Esophagus squamous epithelium (tissue), 5 donors: ENCODE results near the gene SMTN. TPM values are rescaled to one million over a fixed set of nuclear protein-coding genes. Genes with fewer than 3 reads are reported as not detected.
"Not testable (repeated sequence)": the region's sequence is repeated elsewhere in the genome, so short reads cannot be mapped to it uniquely, and the experiment has no call there.

Experiments
- DNase-seq: peaks from one replicate; lab custom pipeline; 2025; lab: John Stamatoyannopoulos, UW
- H3K27ac ChIP-seq, 4 donors: fragments of 200-600 bp; sonication (generic); one replicate each; pipeline ENCODE4 v1.5.1; 2016 to 2019; ENCODE audit warnings: mild to moderate bottlenecking in 1 of 4
- H3K27me3 ChIP-seq, 4 donors: fragments of 200-600 bp; sonication (generic); 1 replicate in 3 of 4; 2 replicates in 1 of 4; pipeline versions ENCODE4 v1.5.1 to v1.6.0; 2017 to 2021; ENCODE audit warnings: antibody characterized with exemption in 1 of 4
- H3K36me3 ChIP-seq, 3 donors: fragments of 200-600 bp; sonication (generic); one replicate each; pipeline ENCODE4 v1.5.1; 2016 to 2019
- H3K4me1 ChIP-seq, 3 donors: fragments of 200-600 bp; sonication (generic); one replicate each; pipeline ENCODE4 v1.5.1; 2017 to 2019
- H3K4me3 ChIP-seq, 4 donors: fragments of 200-600 bp; sonication (generic); 1 replicate in 3 of 4; 2 replicates in 1 of 4; pipeline ENCODE4 v1.5.1; 2016 to 2019; ENCODE audit warnings: mild to moderate bottlenecking in 2 of 4, moderate library complexity in 1 of 4
- H3K9me3 ChIP-seq, 3 donors: fragments of 200-600 bp; sonication (generic); one replicate each; pipeline ENCODE4 v1.5.1; 2016 to 2019
- CTCF ChIP-seq, 6 experiments: fragments of 450-650 bp in 4 of 6; fragments of 200-600 bp in 2 of 6; sonication (generic) in 2 of 6; IDR thresholded peaks; one replicate each; pipeline ENCODE4 v1.5.1; 2016 to 2019; ENCODE audit warnings: antibody characterized with exemption in 6 of 6, mild to moderate bottlenecking in 4 of 6, moderate library complexity in 4 of 6
- POLR2A ChIP-seq, 4 donors: fragments of 450-650 bp; IDR thresholded peaks; one replicate each; pipeline ENCODE4 v1.6.1; 2017; ENCODE audit warnings: antibody characterized with exemption in 4 of 4, mild to moderate bottlenecking in 4 of 4, moderate library complexity in 3 of 4
- WGBS, 2 donors: methylation state at CpG; one replicate each; pipeline ENCODE4 v1.1.5; 2018; 5-methylcytosine and 5-hydroxymethylcytosine counted together
- intact Hi-C: fragments of 100-400 bp; cut with DNase I; formaldehyde crosslinking; loops from one replicate; pipeline ENCODE4 v1.15.0; 2022
- total RNA-seq, 4 donors: library from RNA; depleted of rRNA; stranded (reverse); fragments of >200 nt; gene quantifications; one replicate each; pipeline ENCODE4 v1.1.0, GENCODE V29; 2016
- donor health status: DM: yes; HTN: yes; CAD: no.

SMTN gene
- total RNA-seq, 4 donors from 2014 or later: 28.2 to 158 (median 45.8) TPM

- Histone ChIP-seq H3K36me3 (peaks cover 44 to 100% (median 52%) of the 10 kb centered on the region in 3 donors), H3K4me1 (peaks cover 0 to 54% (median 4%) of the 10 kb centered on the region in 3 donors), H3K27ac (peak overlapping the region in 3 of 4 donors; percentile 63 to 96 (median 68)), H3K9me3 (no peaks in the 10 kb centered on the region), H3K4me3 (peak overlapping the region in 1 of 4 donors; percentile 9), H3K27me3 (no peaks in the 10 kb centered on the region)
- 87 to 88% methylated on average over 7 of the region's 7 CpGs for WGBS, 2 donors
- DNase-seq: no peak
- TF ChIP-seq CTCF (IDR thresholded peaks at IDR 0.05): no peak
- no peak for TF ChIP-seq POLR2A (IDR thresholded peaks at IDR 0.05)
- intact Hi-C loops: no loop called here
Observed at GRCh38 chr22:31094741-31095140, 13.6 kb downstream of the SMTN start.

- intact Hi-C loops: no loop called here
- Histone ChIP-seq H3K36me3 (peaks cover 37 to 100% (median 50%) of the 10 kb centered on the region in 3 donors), H3K9me3 (no peaks in the 10 kb centered on the region), H3K4me3 (peak overlapping the region in 1 of 4 donors; percentile 9), H3K27ac (peak overlapping the region in 3 of 4 donors; percentile 63 to 94 (median 68)), H3K4me1 (peaks cover 0 to 59% (median 4%) of the 10 kb centered on the region in 3 donors), H3K27me3 (no peaks in the 10 kb centered on the region)
- TF ChIP-seq POLR2A (IDR thresholded peaks at IDR 0.05) (no peak), CTCF (IDR thresholded peaks at IDR 0.05) (no peak)
- DNase-seq: no peak
- 83 to 88% methylated on average over 3 of the region's 3 CpGs for WGBS, 2 donors
Observed at GRCh38 chr22:31095637-31096249, 14.6 kb downstream of the SMTN start.

GRCh38 chr22:31096657-31097279 lies 15.7 kb downstream of the SMTN start:
- no peaks in the 10 kb centered on the region for H3K9me3 ChIP-seq
- WGBS, 2 donors: 94 to 96% methylated on average over 11 to 17 of the region's 27 CpGs
- peak overlapping the region in 3 of 4 donors; percentile 63 to 94 (median 68) for H3K27ac ChIP-seq
- TF ChIP-seq CTCF (IDR thresholded peaks at IDR 0.05): no peak
- TF ChIP-seq POLR2A (IDR thresholded peaks at IDR 0.05): no peak
- no peak overlapping the region for H3K4me3 ChIP-seq
- H3K4me1 ChIP-seq: peaks cover 0 to 69% (median 5%) of the 10 kb centered on the region in 3 donors
- intact Hi-C loops: no loop called here
- no peak for DNase-seq
- peaks cover 36 to 96% (median 44%) of the 10 kb centered on the region in 3 donors for H3K36me3 ChIP-seq
- H3K27me3 ChIP-seq: no peaks in the 10 kb centered on the region

DNA sequence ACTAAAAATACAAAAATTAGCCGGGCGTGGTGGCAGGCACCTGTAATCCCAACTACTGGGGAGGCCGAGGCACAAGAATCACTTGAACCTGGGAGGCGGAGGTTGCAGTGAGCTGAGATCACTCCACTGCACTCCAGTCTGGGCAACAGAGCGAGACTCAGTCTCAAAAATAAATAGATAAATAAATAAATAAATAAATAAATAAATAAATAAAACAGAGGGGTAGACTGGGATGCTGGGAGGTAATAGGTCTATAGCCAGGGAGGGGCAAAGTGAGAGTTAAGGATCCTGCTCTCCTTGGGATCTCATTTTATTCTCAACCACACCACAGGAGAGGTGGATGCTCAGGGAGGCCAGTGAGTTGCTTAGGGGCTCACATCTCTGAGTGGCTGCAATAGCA lies 16.4 kb downstream of the SMTN start:
- WGBS, 2 donors: 83 to 97% methylated on average over 5 of the region's 5 CpGs
- Histone ChIP-seq H3K36me3 (peaks cover 36 to 88% (median 38%) of the 10 kb centered on the region in 3 donors), H3K27ac (peak overlapping the region in 3 of 4 donors; percentile 78 to 95 (median 94)), H3K4me1 (peaks cover 6 to 74% (median 11%) of the 10 kb centered on the region in 3 donors)
- H3K4me3 ChIP-seq, H3K27me3 ChIP-seq, intact Hi-C loops, H3K9me3 ChIP-seq, DNase-seq: not testable (repeated sequence)

DNA sequence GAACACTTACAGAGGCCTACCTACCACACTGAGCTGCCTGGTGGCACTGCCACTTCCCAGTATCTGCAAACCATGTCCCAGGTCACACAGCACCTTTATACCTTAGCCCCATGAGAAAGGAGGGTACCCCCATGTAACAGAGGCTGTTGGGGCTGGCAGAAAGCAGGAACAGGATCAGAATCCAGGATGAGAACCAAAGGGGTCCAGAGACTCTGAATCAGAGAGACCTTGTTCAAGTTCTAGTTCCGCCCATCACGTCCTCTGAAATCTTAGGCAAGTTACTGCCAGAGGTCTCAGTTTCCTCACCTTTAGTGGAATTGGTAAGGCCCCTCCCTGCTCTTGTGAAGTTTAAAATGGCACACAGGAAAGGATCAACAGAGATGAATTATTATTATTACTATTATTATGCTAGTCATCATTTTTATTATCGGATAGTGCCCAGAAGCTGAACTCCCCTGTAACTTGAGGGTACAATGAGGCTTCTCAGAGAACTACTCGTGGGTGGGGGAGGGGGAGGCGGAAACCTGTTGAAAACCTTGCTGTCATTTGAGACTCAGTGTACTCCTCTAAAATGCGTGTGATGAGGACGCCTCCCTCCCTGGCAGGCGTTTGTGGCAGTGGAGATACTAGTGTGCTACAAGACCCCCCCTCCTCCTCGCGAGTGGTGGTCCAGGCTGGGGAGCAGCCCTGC lies 17.0 kb downstream of the SMTN start:
- Histone ChIP-seq H3K4me3 (no peak overlapping the region), H3K9me3 (no peaks in the 10 kb centered on the region), H3K4me1 (peaks cover 12 to 74% (median 16%) of the 10 kb centered on the region in 3 donors), H3K27me3 (no peaks in the 10 kb centered on the region), H3K36me3 (peaks cover 35 to 83% (median 36%) of the 10 kb centered on the region in 3 donors), H3K27ac (peak overlapping the region; percentile 59 to 95 (median 86))
- no peak for DNase-seq
- TF ChIP-seq CTCF (IDR thresholded peaks at IDR 0.05): no peak
- TF ChIP-seq POLR2A (IDR thresholded peaks at IDR 0.05): no peak
- WGBS, 2 donors: 73 to 74% methylated on average over 5 to 8 of the region's 10 CpGs
- intact Hi-C loops: no loop called here
